Upper lobe of left lung (tissue), 4 donors: Measurements from ENCODE around the gene IKZF5.

Experiments used
- EP300 ChIP-seq, 4 donors: sonication (generic); formaldehyde crosslinking; IDR thresholded peaks; one replicate each; pipeline ENCODE4 v1.5.1; 2017; ENCODE audit warnings: antibody characterized with exemption in 4 of 4, control low read depth in 2 of 4
- POLR2A ChIP-seq, 4 donors: fragments of 450-650 bp; IDR thresholded peaks; one replicate each; pipeline ENCODE4 v1.5.1; 2016 to 2017; ENCODE audit warnings: antibody characterized with exemption in 4 of 4, mild to moderate bottlenecking in 2 of 4
- POLR2AphosphoS5 ChIP-seq, 2 donors: sonication (generic); formaldehyde crosslinking; IDR thresholded peaks; one replicate each; pipeline ENCODE4 v1.5.1; 2017; ENCODE audit warnings: antibody characterized with exemption in 2 of 2
- TF ChIP-seq, protein P1 (sequence below), 6 experiments: fragments of 450-650 bp in 4 of 6; fragments of 200-600 bp in 2 of 6; sonication (generic) in 2 of 6; IDR thresholded peaks; one replicate each; pipeline ENCODE4 v1.5.1; 2016 to 2019; ENCODE audit warnings: antibody characterized with exemption in 6 of 6

DNA sequence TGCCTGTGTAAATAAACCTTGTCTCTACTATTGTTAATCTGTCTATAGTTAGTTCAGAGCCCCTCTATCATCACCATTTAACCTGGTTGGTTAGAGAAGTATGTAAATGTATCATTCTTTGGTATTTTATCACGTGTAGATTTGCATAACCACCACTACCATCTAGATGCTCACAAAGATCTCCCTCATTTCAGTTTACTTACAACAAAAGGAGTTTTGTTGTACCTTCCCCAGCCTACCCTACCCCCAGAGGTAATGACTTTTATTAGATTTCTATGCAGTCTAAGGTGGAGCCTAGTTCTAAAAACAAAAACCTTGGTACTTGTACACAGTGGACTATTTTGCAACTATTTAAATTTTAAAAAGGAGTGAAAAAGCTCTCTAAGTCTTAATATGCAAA lies 17.7 kb upstream of the IKZF5 start:
- TF ChIP-seq POLR2AphosphoS5 (IDR thresholded peaks at IDR 0.05) (no peak), EP300 (IDR thresholded peaks at IDR 0.05) (no peak), POLR2A (IDR thresholded peaks at IDR 0.05) (no peak)
- TF ChIP-seq, protein P1, sequence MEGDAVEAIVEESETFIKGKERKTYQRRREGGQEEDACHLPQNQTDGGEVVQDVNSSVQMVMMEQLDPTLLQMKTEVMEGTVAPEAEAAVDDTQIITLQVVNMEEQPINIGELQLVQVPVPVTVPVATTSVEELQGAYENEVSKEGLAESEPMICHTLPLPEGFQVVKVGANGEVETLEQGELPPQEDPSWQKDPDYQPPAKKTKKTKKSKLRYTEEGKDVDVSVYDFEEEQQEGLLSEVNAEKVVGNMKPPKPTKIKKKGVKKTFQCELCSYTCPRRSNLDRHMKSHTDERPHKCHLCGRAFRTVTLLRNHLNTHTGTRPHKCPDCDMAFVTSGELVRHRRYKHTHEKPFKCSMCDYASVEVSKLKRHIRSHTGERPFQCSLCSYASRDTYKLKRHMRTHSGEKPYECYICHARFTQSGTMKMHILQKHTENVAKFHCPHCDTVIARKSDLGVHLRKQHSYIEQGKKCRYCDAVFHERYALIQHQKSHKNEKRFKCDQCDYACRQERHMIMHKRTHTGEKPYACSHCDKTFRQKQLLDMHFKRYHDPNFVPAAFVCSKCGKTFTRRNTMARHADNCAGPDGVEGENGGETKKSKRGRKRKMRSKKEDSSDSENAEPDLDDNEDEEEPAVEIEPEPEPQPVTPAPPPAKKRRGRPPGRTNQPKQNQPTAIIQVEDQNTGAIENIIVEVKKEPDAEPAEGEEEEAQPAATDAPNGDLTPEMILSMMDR (IDR thresholded peaks at IDR 0.05) = no peak
